ENCODE measurements around the gene PRAMEF33. TPM values are rescaled to one million over a fixed set of nuclear protein-coding genes. Genes with fewer than 3 reads are reported as not detected.
"Not testable (repeated sequence)": the region's sequence is repeated elsewhere in the genome, so short reads cannot be mapped to it uniquely, and the experiment has no call there.

PRAMEF33 gene
- total RNA-seq, 1 donor from 2014 or later = not detected

GRCh38 chr1:13353476-13353875 is 50.1 kb downstream of the PRAMEF33 start:
- H3K36me3 ChIP-seq; H3K9me3 ChIP-seq; H3K27me3 ChIP-seq; H3K4me1 ChIP-seq; intact Hi-C loops (cut with DNase I); DNase-seq (ENCODE audit: extremely low spot score in 2 of 2); H3K4me3 ChIP-seq; H3K27ac ChIP-seq: not testable (repeated sequence)

GRCh38 chr1:13354475-13354874 is 51.1 kb downstream of the PRAMEF33 start:
- DNase-seq (ENCODE audit: extremely low spot score in 2 of 2); H3K27me3 ChIP-seq; H3K4me3 ChIP-seq; intact Hi-C loops (cut with DNase I); H3K4me1 ChIP-seq; H3K27ac ChIP-seq; H3K36me3 ChIP-seq; H3K9me3 ChIP-seq: not testable (repeated sequence)

GRCh38 chr1:13356774-13357173 is 53.4 kb downstream of the PRAMEF33 start:
- H3K4me1 ChIP-seq; H3K27ac ChIP-seq; H3K4me3 ChIP-seq; intact Hi-C loops (cut with DNase I); DNase-seq (ENCODE audit: extremely low spot score in 2 of 2); H3K36me3 ChIP-seq; H3K27me3 ChIP-seq; H3K9me3 ChIP-seq: not testable (repeated sequence)
- TF ChIP-seq, protein P1, sequence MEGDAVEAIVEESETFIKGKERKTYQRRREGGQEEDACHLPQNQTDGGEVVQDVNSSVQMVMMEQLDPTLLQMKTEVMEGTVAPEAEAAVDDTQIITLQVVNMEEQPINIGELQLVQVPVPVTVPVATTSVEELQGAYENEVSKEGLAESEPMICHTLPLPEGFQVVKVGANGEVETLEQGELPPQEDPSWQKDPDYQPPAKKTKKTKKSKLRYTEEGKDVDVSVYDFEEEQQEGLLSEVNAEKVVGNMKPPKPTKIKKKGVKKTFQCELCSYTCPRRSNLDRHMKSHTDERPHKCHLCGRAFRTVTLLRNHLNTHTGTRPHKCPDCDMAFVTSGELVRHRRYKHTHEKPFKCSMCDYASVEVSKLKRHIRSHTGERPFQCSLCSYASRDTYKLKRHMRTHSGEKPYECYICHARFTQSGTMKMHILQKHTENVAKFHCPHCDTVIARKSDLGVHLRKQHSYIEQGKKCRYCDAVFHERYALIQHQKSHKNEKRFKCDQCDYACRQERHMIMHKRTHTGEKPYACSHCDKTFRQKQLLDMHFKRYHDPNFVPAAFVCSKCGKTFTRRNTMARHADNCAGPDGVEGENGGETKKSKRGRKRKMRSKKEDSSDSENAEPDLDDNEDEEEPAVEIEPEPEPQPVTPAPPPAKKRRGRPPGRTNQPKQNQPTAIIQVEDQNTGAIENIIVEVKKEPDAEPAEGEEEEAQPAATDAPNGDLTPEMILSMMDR (IDR thresholded peaks at IDR 0.05) = peak in 2 of 3 experiments; percentile 34 to 45

Small RNA genes lying within 50 kb of the gene (small RNA-seq; reads per million reads assigned to genes)
- gene RNU6-771P = not detected

Other genes starting within 250 kb of the PRAMEF33 start
- gene PRAMEF27, start 247.0 kb upstream of the PRAMEF33 start, total RNA-seq = not detected
- not detected for gene HNRNPCL3, start 242.8 kb upstream of the PRAMEF33 start, total RNA-seq
- not detected for gene PRAMEF25, start 232.8 kb upstream of the PRAMEF33 start, total RNA-seq
- not detected for gene HNRNPCL2, start 186.7 kb upstream of the PRAMEF33 start, total RNA-seq
- not detected for gene PRAMEF26, start 147.5 kb upstream of the PRAMEF33 start, total RNA-seq
- gene HNRNPCL4, start 137.9 kb upstream of the PRAMEF33 start, total RNA-seq = not detected
- not detected for gene PRAMEF9, start 131.7 kb upstream of the PRAMEF33 start, total RNA-seq
- gene PRAMEF13, start 102.1 kb upstream of the PRAMEF33 start, total RNA-seq = not detected
- not detected for gene PRAMEF18, start 77.4 kb upstream of the PRAMEF33 start, total RNA-seq
- not detected for gene PRAMEF5, start 49.3 kb upstream of the PRAMEF33 start, total RNA-seq
- not detected for gene PRAMEF8, start 18.4 kb upstream of the PRAMEF33 start, total RNA-seq
- gene PRAMEF15, start 12.0 kb downstream of the PRAMEF33 start, total RNA-seq = not detected
- gene PRAMEF14, start 43.6 kb downstream of the PRAMEF33 start, total RNA-seq = not detected
- not detected for gene PRAMEF19, start 68.4 kb downstream of the PRAMEF33 start, total RNA-seq
- not detected for gene PRAMEF17, start 86.1 kb downstream of the PRAMEF33 start, total RNA-seq
- gene PRAMEF20, start 106.9 kb downstream of the PRAMEF33 start, total RNA-seq = not detected
- 2.5 TPM for gene LRRC38, start 210.5 kb downstream of the PRAMEF33 start, total RNA-seq

Measured in vagina (tissue), 2 donors.